ENCODE measurements around the gene CAPRIN2.

CAPRIN2 gene

DNA sequence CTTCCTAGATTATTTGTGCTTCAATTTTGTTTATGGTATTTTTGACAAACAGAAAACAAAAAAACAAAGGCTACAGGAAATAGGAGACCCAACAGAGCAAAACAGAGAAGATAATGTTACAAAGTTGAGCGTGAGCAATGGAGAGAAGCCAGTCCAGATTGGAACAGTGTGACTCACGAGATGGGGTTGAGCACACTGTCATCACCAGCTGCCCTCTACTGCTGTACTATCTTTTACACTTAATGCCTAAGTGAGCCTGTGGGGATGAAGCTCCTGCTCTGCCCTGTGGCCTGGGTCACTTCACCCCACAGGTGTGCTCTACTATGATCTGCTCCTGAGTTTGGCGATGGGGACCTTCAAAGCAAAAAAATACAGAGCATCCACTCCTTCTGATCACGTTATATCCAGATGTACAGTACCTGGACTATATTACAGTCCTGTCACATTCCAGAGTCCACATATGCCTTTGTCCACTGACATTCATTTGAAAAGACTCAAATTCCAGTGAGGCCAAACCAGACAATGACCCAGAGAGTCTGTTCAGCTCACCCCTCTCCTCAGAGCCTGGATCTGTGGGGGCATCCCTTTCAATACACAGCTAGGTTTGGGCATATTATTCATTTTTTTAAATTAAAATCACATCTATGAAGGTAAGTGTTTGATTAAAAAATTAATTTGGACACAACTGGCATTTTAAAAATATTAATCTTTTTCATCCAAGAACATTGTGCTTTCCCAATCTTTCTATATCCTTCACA is 63.5 kb downstream of the CAPRIN2 start:
- intact Hi-C loops (cut with DNase I; ENCODE audit: low total_unique reads) = loop anchor here (10.0 kb wide), 1 partner anchor 114 kb away; no protein-coding TSS in a partner anchor
- no peaks in the 10 kb centered on the region for H3K36me3 ChIP-seq
- DNase-seq = peak in 1 of 2 donors; percentile 23
- H3K27me3 ChIP-seq = no peaks in the 10 kb centered on the region
- TF ChIP-seq, protein P1, sequence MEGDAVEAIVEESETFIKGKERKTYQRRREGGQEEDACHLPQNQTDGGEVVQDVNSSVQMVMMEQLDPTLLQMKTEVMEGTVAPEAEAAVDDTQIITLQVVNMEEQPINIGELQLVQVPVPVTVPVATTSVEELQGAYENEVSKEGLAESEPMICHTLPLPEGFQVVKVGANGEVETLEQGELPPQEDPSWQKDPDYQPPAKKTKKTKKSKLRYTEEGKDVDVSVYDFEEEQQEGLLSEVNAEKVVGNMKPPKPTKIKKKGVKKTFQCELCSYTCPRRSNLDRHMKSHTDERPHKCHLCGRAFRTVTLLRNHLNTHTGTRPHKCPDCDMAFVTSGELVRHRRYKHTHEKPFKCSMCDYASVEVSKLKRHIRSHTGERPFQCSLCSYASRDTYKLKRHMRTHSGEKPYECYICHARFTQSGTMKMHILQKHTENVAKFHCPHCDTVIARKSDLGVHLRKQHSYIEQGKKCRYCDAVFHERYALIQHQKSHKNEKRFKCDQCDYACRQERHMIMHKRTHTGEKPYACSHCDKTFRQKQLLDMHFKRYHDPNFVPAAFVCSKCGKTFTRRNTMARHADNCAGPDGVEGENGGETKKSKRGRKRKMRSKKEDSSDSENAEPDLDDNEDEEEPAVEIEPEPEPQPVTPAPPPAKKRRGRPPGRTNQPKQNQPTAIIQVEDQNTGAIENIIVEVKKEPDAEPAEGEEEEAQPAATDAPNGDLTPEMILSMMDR (IDR thresholded peaks at IDR 0.05) = no peak
- no peak overlapping the region for H3K4me3 ChIP-seq
- peaks cover 0 to 41% (median 17%) of the 10 kb centered on the region in 4 donors for H3K4me1 ChIP-seq
- no peak overlapping the region for H3K27ac ChIP-seq
- no peaks in the 10 kb centered on the region for H3K9me3 ChIP-seq

DNA sequence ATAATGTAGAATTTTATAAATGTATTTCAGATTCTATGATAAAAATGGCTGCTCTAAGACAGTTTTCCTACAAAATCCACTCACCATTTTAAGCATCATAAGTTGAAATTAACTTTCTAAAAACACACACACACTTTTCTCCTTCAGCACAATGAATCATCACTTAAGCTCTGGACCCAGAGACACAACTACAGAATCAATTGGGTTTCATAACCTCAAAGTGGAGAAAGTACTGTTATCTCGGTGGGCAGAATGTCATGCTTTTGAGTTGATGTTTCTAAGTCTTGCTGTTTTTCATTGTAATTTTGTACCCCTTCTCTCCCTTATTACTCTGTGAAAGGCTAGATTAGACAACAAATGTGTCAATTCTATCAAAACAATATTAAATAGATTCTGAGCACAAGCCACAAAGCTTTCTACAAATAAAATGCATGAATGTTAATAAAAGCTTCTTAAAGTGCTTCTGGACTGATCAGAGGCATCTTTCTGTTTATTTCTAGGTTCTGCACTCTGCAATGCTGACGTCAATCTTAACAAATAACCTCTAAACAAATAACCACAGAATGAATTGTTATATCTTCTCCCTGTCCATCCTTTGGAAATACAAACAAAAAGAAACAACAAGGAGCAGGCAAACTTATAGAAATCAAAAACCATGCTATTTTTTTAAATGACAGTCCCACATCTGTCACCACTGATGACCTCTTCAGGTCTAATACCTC is 67.3 kb downstream of the CAPRIN2 start:
- TF ChIP-seq, protein P1 (IDR thresholded peaks at IDR 0.05) = no peak
- no peaks in the 10 kb centered on the region for H3K27me3 ChIP-seq
- no peak overlapping the region for H3K27ac ChIP-seq
- peaks cover 0 to 18% (median under 1%) of the 10 kb centered on the region in 4 donors for H3K4me1 ChIP-seq
- no peak for DNase-seq
- peaks cover 5 to 19% (median 17%) of the 10 kb centered on the region in 3 donors for H3K36me3 ChIP-seq
- intact Hi-C loops (cut with DNase I; ENCODE audit: low total_unique reads) = no loop called here
- no peaks in the 10 kb centered on the region for H3K9me3 ChIP-seq
- no peak overlapping the region for H3K4me3 ChIP-seq

DNA sequence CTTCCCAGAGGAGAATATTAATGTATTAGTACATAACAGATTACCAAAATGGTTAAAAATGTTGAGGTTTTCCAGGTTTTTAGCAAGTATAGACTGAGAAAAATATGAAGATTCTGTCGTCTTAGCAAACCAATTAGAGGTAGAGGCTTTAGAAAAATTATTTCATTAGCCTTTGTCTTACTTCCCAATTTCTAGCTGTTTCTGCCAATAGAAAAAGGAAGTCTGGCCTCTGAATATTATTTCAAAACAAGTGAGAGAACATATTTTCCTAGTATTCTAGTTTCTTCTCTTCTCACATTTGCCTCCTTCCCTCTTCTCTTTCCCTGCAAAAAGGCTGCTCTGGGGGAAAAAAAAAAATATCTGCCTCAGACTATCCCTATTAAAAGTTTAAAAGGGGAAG is 75.5 kb downstream of the CAPRIN2 start:
- Histone ChIP-seq H3K4me3 (no peak overlapping the region), H3K27me3 (no peaks in the 10 kb centered on the region), H3K36me3 (peaks cover 44 to 69% (median 65%) of the 10 kb centered on the region in 3 donors), H3K4me1 (no peaks in the 10 kb centered on the region), H3K9me3 (no peaks in the 10 kb centered on the region), H3K27ac (no peak overlapping the region)
- intact Hi-C loops (cut with DNase I; ENCODE audit: low total_unique reads) = no loop called here
- TF ChIP-seq, protein P1 (IDR thresholded peaks at IDR 0.05) = no peak
- DNase-seq = no peak

DNA sequence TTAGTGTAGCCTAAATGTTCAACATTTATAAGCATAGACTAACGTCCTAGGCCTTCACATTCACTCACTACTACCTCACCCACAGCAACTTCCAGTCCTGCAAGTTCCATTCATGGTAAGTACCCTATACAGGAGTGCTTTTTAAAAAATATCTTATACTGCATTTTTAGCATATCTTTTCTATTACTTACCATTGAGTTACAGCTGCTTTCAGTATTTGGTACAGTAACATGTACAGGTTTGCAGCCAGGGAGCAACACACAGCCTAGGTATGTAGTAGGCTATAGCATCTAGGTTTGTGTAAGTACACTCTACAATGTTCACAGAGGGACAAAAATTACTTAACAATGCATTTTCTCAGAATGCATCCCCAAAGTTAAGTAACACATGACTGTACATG is 76.5 kb downstream of the CAPRIN2 start:
- TF ChIP-seq, protein P1 (IDR thresholded peaks at IDR 0.05) = no peak
- H3K27ac ChIP-seq = no peak overlapping the region
- intact Hi-C loops (cut with DNase I; ENCODE audit: low total_unique reads) = no loop called here
- H3K9me3 ChIP-seq = no peaks in the 10 kb centered on the region
- H3K4me1 ChIP-seq = no peaks in the 10 kb centered on the region
- no peak overlapping the region for H3K4me3 ChIP-seq
- DNase-seq = no peak
- H3K36me3 ChIP-seq = peaks cover 49 to 74% (median 69%) of the 10 kb centered on the region in 3 donors
- H3K27me3 ChIP-seq = no peaks in the 10 kb centered on the region

DNA sequence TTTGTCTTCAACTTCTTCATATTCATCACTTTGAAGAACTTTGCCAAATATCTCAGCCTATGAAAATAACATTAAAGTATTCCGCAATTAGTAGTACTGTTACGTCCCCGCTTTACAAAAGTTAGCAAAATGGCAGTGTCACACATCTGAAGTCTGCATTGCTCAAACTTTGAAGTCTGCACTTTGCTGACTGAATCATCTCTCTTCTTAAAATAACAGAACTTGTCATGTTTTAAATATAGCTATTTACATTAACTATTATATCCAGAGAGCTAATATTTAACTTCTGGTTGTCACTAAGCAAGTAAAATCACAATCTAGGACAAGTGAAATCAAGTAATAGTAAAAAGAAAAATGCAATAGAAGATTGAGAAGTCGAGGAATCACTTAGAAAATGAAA is 93.5 kb downstream of the CAPRIN2 start:
- Histone ChIP-seq H3K9me3 (no peaks in the 10 kb centered on the region), H3K4me1 (no peaks in the 10 kb centered on the region), H3K27ac (no peak overlapping the region), H3K4me3 (no peak overlapping the region), H3K36me3 (peaks cover 37 to 61% (median 57%) of the 10 kb centered on the region in 3 donors), H3K27me3 (no peaks in the 10 kb centered on the region)
- DNase-seq = no peak
- intact Hi-C loops (cut with DNase I; ENCODE audit: low total_unique reads) = no loop called here
- TF ChIP-seq, protein P1 (IDR thresholded peaks at IDR 0.05) = no peak
